Measurements from ENCODE around the gene SVOP.

The SVOP gene

GRCh38 chr12:108922918-108923317, 98.0 kb downstream of the SVOP start:
- DNase-seq = no peak

GRCh38 chr12:108921946-108922345, 98.9 kb downstream of the SVOP start:
- no peak for DNase-seq

GRCh38 chr12:108918960-108919642, 101.8 kb downstream of the SVOP start:
- DNase-seq = no peak

GRCh38 chr12:108918206-108918605, 102.7 kb downstream of the SVOP start:
- no peak for DNase-seq

GRCh38 chr12:108916336-108916735, 104.5 kb downstream of the SVOP start:
- DNase-seq = no peak

GRCh38 chr12:108915632-108916133, 105.2 kb downstream of the SVOP start:
- DNase-seq = no peak

GRCh38 chr12:108914121-108914531, 106.7 kb downstream of the SVOP start:
- DNase-seq = no peak

GRCh38 chr12:108912361-108912760, 108.5 kb downstream of the SVOP start:
- DNase-seq = no peak

GRCh38 chr12:108911915-108912314, 109.0 kb downstream of the SVOP start:
- DNase-seq = no peak

- DNase-seq = no peak
These were observed 110.5 kb downstream of the SVOP start for GRCh38 chr12:108910336-108910735.

- no peak for DNase-seq
These were observed 113.0 kb downstream of the SVOP start for GRCh38 chr12:108907839-108908351.

- no peak for DNase-seq
These were observed 113.9 kb downstream of the SVOP start for GRCh38 chr12:108906971-108907370.

- no peak for DNase-seq
These were observed 115.1 kb downstream of the SVOP start for GRCh38 chr12:108905725-108906124.

GRCh38 chr12:108899145-108899544, 121.7 kb downstream of the SVOP start:
- no peak for DNase-seq

- no peak for DNase-seq
These were observed 124.1 kb downstream of the SVOP start for GRCh38 chr12:108896817-108897216.

GRCh38 chr12:108896336-108896735, 124.5 kb downstream of the SVOP start:
- DNase-seq = no peak

- no peak for DNase-seq
These were observed 125.6 kb downstream of the SVOP start for GRCh38 chr12:108895220-108895802.

- DNase-seq = peak; percentile 7
These were observed 130.7 kb downstream of the SVOP start for GRCh38 chr12:108890208-108890607.

GRCh38 chr12:108888031-108888430, 132.8 kb downstream of the SVOP start:
- DNase-seq = no peak

GRCh38 chr12:108886873-108887629, 133.8 kb downstream of the SVOP start:
- DNase-seq = no peak

GRCh38 chr12:108884116-108885012, 136.5 kb downstream of the SVOP start:
- DNase-seq = peak; percentile 83

- no peak for DNase-seq
These were observed 138.9 kb downstream of the SVOP start for GRCh38 chr12:108881953-108882352.

Data from stimulated activated CD4-positive, alpha-beta T cell treated with anti-CD3 and anti-CD28 coated beads, Interleukin-15, amount 100 ng/mL, for 24 hours (primary cell).